Activated naive CD8-positive, alpha-beta T cell treated with anti-CD3 and anti-CD28 coated beads, Interleukin-2, amount 50 U/mL, for 24 hours (primary cell): ENCODE measurements around the gene HIVEP2.

Experiments used
- ATAC-seq: fragments of 150-1000 bp; cut with Tn5 transposase; one replicate; pipeline ENCODE4 v1.10.0; 2021
- DNase-seq: peaks from one replicate; pipeline ENCODE4 v3.0.0; 2021
- H3K27ac Mint-ChIP-seq: one replicate; pipeline ENCODE4 v1.8.0; 2021; ENCODE audit warnings: mild to moderate bottlenecking, mixed read lengths
- H3K27me3 Mint-ChIP-seq: one replicate; pipeline ENCODE4 v1.8.0; 2021; ENCODE audit warnings: mixed read lengths
- H3K36me3 Mint-ChIP-seq: one replicate; pipeline ENCODE4 v1.8.0; 2021; ENCODE audit warnings: low read depth, mixed read lengths
- H3K4me1 Mint-ChIP-seq: one replicate; pipeline ENCODE4 v1.8.0; 2021; ENCODE audit warnings: mixed read lengths
- H3K4me3 Mint-ChIP-seq: one replicate; pipeline ENCODE4 v1.8.0; 2021; ENCODE audit warnings: mild to moderate bottlenecking, moderate library complexity, mixed read lengths
- H3K9me3 Mint-ChIP-seq: one replicate; pipeline ENCODE4 v1.8.0; 2021; ENCODE audit warnings: mixed read lengths

HIVEP2 gene

GRCh38 chr6:142867355-142867801 is 77.6 kb downstream of the HIVEP2 start:
- DNase-seq: no peak
- Mint-ChIP-seq H3K27ac (peak overlapping the region; percentile 46), H3K9me3 (no peaks in the 10 kb centered on the region), H3K4me1 (peaks cover 80% of the 10 kb centered on the region), H3K36me3 (peaks cover 12% of the 10 kb centered on the region), H3K27me3 (no peaks in the 10 kb centered on the region), H3K4me3 (no peak overlapping the region)
- no peak for ATAC-seq

- Mint-ChIP-seq H3K4me3 (no peak overlapping the region), H3K9me3 (no peaks in the 10 kb centered on the region), H3K27me3 (no peaks in the 10 kb centered on the region), H3K27ac (no peak overlapping the region), H3K4me1 (peaks cover 81% of the 10 kb centered on the region), H3K36me3 (peaks cover 9% of the 10 kb centered on the region)
- DNase-seq (no peak), ATAC-seq (no peak)
Observed at GRCh38 chr6:142863981-142864380, 81.0 kb downstream of the HIVEP2 start.

- Mint-ChIP-seq H3K27me3 (no peaks in the 10 kb centered on the region), H3K4me3 (no peak overlapping the region), H3K36me3 (peaks cover 12% of the 10 kb centered on the region), H3K4me1 (peaks cover 79% of the 10 kb centered on the region), H3K9me3 (no peaks in the 10 kb centered on the region), H3K27ac (peak overlapping the region; percentile 4)
- no peak for ATAC-seq
- no peak for DNase-seq
Observed at GRCh38 chr6:142861711-142862110, 83.3 kb downstream of the HIVEP2 start.

- H3K36me3 Mint-ChIP-seq: peaks cover 15% of the 10 kb centered on the region
- H3K4me3 Mint-ChIP-seq: no peak overlapping the region
- H3K27me3 Mint-ChIP-seq: no peaks in the 10 kb centered on the region
- no peak for ATAC-seq
- DNase-seq: no peak
- no peaks in the 10 kb centered on the region for H3K9me3 Mint-ChIP-seq
- peaks cover 80% of the 10 kb centered on the region for H3K4me1 Mint-ChIP-seq
- H3K27ac Mint-ChIP-seq: peak overlapping the region; percentile 3
Observed at GRCh38 chr6:142860498-142860897, 84.5 kb downstream of the HIVEP2 start.

GRCh38 chr6:142857796-142858555 is 87.0 kb downstream of the HIVEP2 start:
- H3K27ac Mint-ChIP-seq: peak overlapping the region; percentile 87
- no peaks in the 10 kb centered on the region for H3K27me3 Mint-ChIP-seq
- H3K4me1 Mint-ChIP-seq: peaks cover 86% of the 10 kb centered on the region
- peak overlapping the region; percentile 74 for H3K4me3 Mint-ChIP-seq
- H3K9me3 Mint-ChIP-seq: no peaks in the 10 kb centered on the region
- no peak for DNase-seq
- H3K36me3 Mint-ChIP-seq: peaks cover 18% of the 10 kb centered on the region
- peak; percentile 31 for ATAC-seq

GRCh38 chr6:142857233-142857761 is 87.7 kb downstream of the HIVEP2 start:
- Mint-ChIP-seq H3K4me1 (peaks cover 93% of the 10 kb centered on the region), H3K9me3 (no peaks in the 10 kb centered on the region), H3K4me3 (peak overlapping the region; percentile 74), H3K36me3 (peaks cover 20% of the 10 kb centered on the region), H3K27ac (peak overlapping the region; percentile 87), H3K27me3 (no peaks in the 10 kb centered on the region)
- ATAC-seq: no peak
- DNase-seq: no peak

- Mint-ChIP-seq H3K4me1 (peaks cover 94% of the 10 kb centered on the region), H3K36me3 (peaks cover 20% of the 10 kb centered on the region), H3K27ac (peak overlapping the region; percentile 87), H3K27me3 (no peaks in the 10 kb centered on the region), H3K9me3 (no peaks in the 10 kb centered on the region), H3K4me3 (peak overlapping the region; percentile 74)
- ATAC-seq (peak; percentile 63), DNase-seq (no peak)
Observed at GRCh38 chr6:142856624-142857232, 88.2 kb downstream of the HIVEP2 start.

- H3K27me3 Mint-ChIP-seq: no peaks in the 10 kb centered on the region
- peak overlapping the region; percentile 74 for H3K4me3 Mint-ChIP-seq
- peak; percentile 31 for ATAC-seq
- peaks cover 20% of the 10 kb centered on the region for H3K36me3 Mint-ChIP-seq
- H3K4me1 Mint-ChIP-seq: peaks cover 94% of the 10 kb centered on the region
- no peaks in the 10 kb centered on the region for H3K9me3 Mint-ChIP-seq
- H3K27ac Mint-ChIP-seq: peak overlapping the region; percentile 87
- DNase-seq: no peak
Observed at GRCh38 chr6:142855893-142856623, 88.9 kb downstream of the HIVEP2 start.

- peak overlapping the region; percentile 74 for H3K4me3 Mint-ChIP-seq
- H3K27ac Mint-ChIP-seq: peak overlapping the region; percentile 87
- peaks cover 96% of the 10 kb centered on the region for H3K4me1 Mint-ChIP-seq
Observed at GRCh38 chr6:142854589-142855488, 90.1 kb downstream of the HIVEP2 start.

GRCh38 chr6:142853244-142854180 is 91.5 kb downstream of the HIVEP2 start:
- peaks cover 8% of the 10 kb centered on the region for H3K36me3 Mint-ChIP-seq
- no peaks in the 10 kb centered on the region for H3K27me3 Mint-ChIP-seq
- no peaks in the 10 kb centered on the region for H3K9me3 Mint-ChIP-seq
- H3K4me3 Mint-ChIP-seq: peak overlapping the region; percentile 74
- ATAC-seq (no peak), DNase-seq (no peak)
- H3K4me1 Mint-ChIP-seq: peaks cover 97% of the 10 kb centered on the region
- peak overlapping the region; percentile 87 for H3K27ac Mint-ChIP-seq

More at GRCh38 chr6:142854589-142855488, 90.1 kb downstream of the HIVEP2 start:
- no peaks in the 10 kb centered on the region for H3K27me3 Mint-ChIP-seq
- no peak for DNase-seq
- H3K36me3 Mint-ChIP-seq: peaks cover 18% of the 10 kb centered on the region
- no peaks in the 10 kb centered on the region for H3K9me3 Mint-ChIP-seq
- no peak for ATAC-seq

GRCh38 chr6:142851601-142852000 is 93.4 kb downstream of the HIVEP2 start:
- H3K27ac Mint-ChIP-seq: peak overlapping the region; percentile 96
- H3K36me3 Mint-ChIP-seq: peaks cover 8% of the 10 kb centered on the region
- DNase-seq (no peak), ATAC-seq (peak; percentile 59)
- peaks cover 98% of the 10 kb centered on the region for H3K4me1 Mint-ChIP-seq
- H3K9me3 Mint-ChIP-seq: no peaks in the 10 kb centered on the region
- H3K4me3 Mint-ChIP-seq: peak overlapping the region; percentile 60
- H3K27me3 Mint-ChIP-seq: no peaks in the 10 kb centered on the region

- H3K9me3 Mint-ChIP-seq: no peaks in the 10 kb centered on the region
- peak overlapping the region; percentile 60 for H3K4me3 Mint-ChIP-seq
- ATAC-seq (peak; percentile 81), DNase-seq (no peak)
- H3K4me1 Mint-ChIP-seq: peaks cover 98% of the 10 kb centered on the region
- peak overlapping the region; percentile 96 for H3K27ac Mint-ChIP-seq
- no peaks in the 10 kb centered on the region for H3K27me3 Mint-ChIP-seq
- H3K36me3 Mint-ChIP-seq: peaks cover 5% of the 10 kb centered on the region
Observed at GRCh38 chr6:142850679-142851423, 94.1 kb downstream of the HIVEP2 start.
